22Rv1 (cell line): ENCODE measurements around the gene OR56B1.
"Not testable (repeated sequence)": the region's sequence is repeated elsewhere in the genome, so short reads cannot be mapped to it uniquely, and the experiment has no call there.

Experiments
- H3K27ac ChIP-seq: fragments of 450-650 bp; 2 replicates; pipeline ENCODE4 v1.5.1; 2017
- CTCF ChIP-seq: fragments of 450-650 bp; IDR thresholded peaks from 2 replicates; pipeline ENCODE4 v1.5.1; 2017; ENCODE audit warnings: mild to moderate bottlenecking
- ZFX ChIP-seq: fragments of 450-650 bp; IDR thresholded peaks from 2 replicates; pipeline ENCODE4 v1.6.1; 2017; ENCODE audit warnings: antibody characterized with exemption, borderline replicate concordance

OR56B1 gene

GRCh38 chr11:5736396-5736795 is at the start of gene OR56B1:
Gene OR56B1 (plus strand): TSS chr11:5736448. CDS start chr11:5736517, 69 bp downstream.
- TF ChIP-seq CTCF (no peak), ZFX (no peak)
- H3K27ac ChIP-seq = no peak within 1 kb of the TSS

- H3K27ac ChIP-seq = no peak overlapping the region
Measured at GRCh38 chr11:5688482-5688881, 47.8 kb upstream of the OR56B1 start.

GRCh38 chr11:5689551-5689983 is 46.7 kb upstream of the OR56B1 start, which contains the start of gene TRIM22:
Gene TRIM22 (plus strand): TSS chr11:5689790. CDS start chr11:5696233, 6,443 bp downstream.
- no peak within 1 kb of the TSS for H3K27ac ChIP-seq
- TF ChIP-seq CTCF (no peak), ZFX (no peak)

More at GRCh38 chr11:5688482-5688881, 47.8 kb upstream of the OR56B1 start:
- TF ChIP-seq ZFX = no peak
- TF ChIP-seq CTCF = no peak

GRCh38 chr11:5690216-5690615 is 46.0 kb upstream of the OR56B1 start:
- no peak overlapping the region for H3K27ac ChIP-seq
- TF ChIP-seq CTCF (no peak), ZFX (no peak)

GRCh38 chr11:5690736-5691135 is 45.5 kb upstream of the OR56B1 start:
- H3K27ac ChIP-seq = no peak overlapping the region
- TF ChIP-seq ZFX = no peak
- TF ChIP-seq CTCF = no peak

- H3K27ac ChIP-seq = not testable (repeated sequence)
Measured at GRCh38 chr11:5691238-5691963, 44.8 kb upstream of the OR56B1 start.

- no peak overlapping the region for H3K27ac ChIP-seq
- TF ChIP-seq CTCF (no peak), ZFX (no peak)
Measured at GRCh38 chr11:5691964-5692361, 44.3 kb upstream of the OR56B1 start.

GRCh38 chr11:5694642-5695041 is 41.6 kb upstream of the OR56B1 start:
- TF ChIP-seq CTCF (no peak), ZFX (no peak)

More at GRCh38 chr11:5694642-5695041, 41.6 kb upstream of the OR56B1 start:
- H3K27ac ChIP-seq = no peak overlapping the region
